GM19463 (cell line): ENCODE measurements around the gene ELAVL1.

Experiments
- ATAC-seq: cut with Tn5 transposase; IDR thresholded peaks from one replicate; pipeline ENCODE4 v1.9.1; 2021; ENCODE audit warnings: mild to moderate bottlenecking, moderate library complexity; ENCODE audit not compliant: unreplicated experiment

Gene ELAVL1

GRCh38 chr19:8022275-8022674, 16.8 kb upstream of the ELAVL1 start:
- no peak for ATAC-seq

DNA sequence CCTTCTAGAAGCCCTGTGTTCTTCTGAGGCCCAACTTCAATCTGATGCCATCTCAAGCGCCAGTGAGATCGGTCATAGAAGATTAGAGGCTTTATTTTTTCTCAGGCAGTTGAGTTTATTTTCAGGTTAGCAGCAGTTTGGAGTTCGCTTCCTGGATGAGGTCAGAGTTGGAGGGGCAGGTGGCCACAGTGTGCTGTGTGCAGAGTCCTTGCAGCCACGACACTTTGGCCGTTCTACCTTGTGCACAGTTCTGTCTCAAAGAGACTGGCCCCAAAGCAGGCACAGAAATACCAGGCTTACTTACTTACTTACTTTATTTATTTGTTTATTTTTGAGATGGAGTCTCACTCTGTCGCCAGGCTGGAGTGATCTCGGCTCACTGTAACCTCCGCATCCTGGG, 15.9 kb upstream of the ELAVL1 start:
- no peak for ATAC-seq

DNA sequence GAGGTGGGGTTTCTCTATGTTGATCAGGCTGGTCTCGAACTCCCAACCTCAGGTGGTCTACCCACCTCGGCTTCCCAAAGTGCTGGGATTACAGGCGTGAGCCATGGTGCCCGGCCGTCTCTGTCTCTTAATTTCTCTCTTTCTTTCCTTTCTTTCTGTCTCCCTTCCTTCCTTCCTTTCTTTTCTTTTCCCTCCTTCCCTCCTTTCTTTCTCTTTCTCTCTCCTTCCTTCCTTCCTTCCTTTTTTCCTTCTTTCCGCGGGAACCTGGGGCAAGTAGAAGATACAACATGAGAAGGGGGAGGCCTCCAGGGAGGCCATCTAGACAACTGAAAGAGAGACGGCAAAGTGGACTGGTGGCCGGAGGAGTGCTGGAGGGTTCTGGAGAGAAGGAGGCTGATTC, 15.2 kb upstream of the ELAVL1 start:
- no peak for ATAC-seq

DNA sequence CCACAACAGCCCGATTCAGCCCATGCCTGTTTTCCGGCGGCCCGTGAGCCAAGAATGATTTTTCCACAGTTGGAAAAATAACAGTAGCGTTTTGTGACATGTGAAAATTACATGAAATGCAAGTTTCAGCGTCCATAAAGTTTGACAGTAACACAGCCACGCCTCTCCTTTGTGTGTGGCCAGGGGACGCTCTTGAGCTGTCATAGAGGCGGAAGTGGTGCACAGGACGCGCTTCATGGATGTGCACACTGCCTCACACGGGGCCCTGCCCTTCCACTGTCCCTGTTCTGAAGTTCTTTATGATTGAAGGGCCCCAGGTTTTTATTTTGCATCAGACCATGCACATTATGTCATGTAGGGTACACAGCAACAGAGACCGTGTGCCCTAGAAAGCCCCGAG, 12.4 kb upstream of the ELAVL1 start:
- ATAC-seq = no peak

- peak; percentile 26 for ATAC-seq
These were observed 523 bp downstream of the ELAVL1 start for GRCh38 chr19:8004723-8005513.

DNA sequence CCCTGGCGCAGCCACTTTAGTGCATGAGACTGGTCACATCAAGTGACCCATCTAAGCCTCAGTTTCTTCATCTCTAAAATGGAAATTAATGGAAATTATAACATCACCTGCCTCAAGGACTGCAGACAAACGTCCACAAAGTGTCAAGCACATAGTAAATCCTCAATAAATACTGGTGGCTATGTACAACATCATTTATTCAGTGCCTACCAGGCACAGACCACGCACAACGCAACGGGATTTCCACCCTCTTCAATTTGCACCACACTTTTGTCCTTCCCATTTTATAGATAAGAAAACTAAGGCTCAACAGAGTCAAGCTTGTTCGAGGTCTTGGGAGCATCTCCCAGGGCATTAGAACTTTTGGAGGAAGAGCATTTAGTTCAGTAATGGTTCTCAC, 1.4 kb downstream of the ELAVL1 start:
- ATAC-seq = no peak

- ATAC-seq = no peak
These were observed 3.2 kb downstream of the ELAVL1 start for GRCh38 chr19:8001995-8002849.

DNA sequence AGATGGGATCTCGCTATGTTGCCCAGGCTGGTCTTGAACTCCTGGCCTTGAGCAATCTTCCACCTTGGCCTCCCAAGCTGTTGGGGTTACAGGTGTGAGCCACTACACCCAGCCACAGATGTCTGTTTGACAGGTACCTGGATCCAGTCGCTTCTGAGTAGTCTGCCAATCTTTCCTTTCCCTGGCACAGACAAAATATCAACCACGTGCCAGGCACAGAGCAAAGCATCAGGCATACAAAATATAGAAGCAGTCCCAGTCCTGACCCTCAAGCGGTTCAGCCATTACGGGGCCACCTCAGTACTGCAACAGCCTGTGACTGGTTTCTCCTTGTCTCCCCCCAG, 3.8 kb downstream of the ELAVL1 start:
- ATAC-seq = no peak

- no peak for ATAC-seq
These were observed 5.0 kb downstream of the ELAVL1 start for GRCh38 chr19:8000298-8001038.

DNA sequence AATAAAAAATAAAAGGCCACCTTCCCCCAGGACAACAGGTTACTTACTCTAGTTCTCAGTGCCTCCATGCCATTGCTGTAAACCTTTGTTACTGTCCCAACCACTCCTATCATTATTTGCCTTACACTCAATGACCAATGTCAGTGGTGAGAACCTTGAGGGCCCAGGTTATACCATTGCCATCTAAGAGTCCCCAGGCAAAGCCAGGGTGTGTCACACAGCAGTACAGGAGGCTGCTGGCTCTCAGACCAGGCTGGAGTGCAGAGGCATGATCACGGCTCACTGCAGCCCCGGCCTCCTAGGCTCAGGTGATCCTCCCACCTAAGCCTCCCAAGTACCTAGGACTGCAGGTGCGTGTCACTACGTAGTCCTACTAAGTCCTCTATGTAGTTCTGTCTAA, 6.1 kb downstream of the ELAVL1 start:
- ATAC-seq = no peak

DNA sequence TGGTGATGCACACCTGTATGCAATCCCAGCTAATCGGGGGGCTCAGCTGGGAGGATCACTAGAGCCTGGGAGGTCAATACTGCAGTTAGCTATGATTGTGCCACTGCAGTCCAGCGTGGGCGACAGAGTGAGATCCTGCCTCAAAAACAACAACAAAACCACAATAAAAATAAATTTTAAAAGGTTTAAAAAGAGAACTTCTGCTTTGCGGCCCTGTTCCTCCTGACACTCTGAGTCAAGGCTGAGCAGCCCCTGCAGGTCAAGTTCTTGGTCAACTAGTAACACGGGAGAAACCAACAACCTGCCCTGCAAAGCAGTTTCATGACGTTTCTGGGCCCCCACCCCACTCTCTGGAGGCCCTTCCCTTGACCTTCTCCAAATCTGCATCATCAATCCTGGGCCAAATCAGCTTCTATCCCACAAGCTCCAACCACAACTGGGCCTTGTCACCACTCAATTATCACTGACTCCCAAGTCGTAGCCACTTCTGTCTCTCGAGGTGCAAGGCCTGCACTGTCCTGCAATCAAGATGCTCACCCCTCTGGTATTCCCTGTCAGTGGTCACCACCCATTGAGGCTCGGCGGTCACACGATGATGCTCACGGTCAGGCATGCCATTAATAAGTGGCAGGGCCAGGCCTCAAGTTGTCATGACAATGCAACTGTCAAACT, 7.5 kb downstream of the ELAVL1 start:
- no peak for ATAC-seq

DNA sequence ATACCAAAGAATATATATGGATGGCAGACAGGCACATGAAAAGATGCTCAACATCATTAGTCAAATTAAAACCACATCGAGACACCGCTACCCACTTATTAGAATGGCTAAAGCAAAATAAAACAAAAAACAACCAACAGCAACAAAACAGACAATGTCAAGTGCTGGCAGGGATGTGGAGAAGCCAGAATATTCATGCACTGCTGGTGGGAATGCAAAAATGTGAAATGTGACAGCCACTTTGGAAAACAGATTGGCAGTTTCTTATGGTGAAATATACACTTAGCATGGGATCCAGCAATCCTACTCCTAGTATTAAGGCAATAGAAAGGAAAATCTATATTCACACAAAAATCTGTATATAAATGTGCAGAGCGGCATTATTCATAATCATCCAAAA, 8.6 kb downstream of the ELAVL1 start:
- no peak for ATAC-seq

DNA sequence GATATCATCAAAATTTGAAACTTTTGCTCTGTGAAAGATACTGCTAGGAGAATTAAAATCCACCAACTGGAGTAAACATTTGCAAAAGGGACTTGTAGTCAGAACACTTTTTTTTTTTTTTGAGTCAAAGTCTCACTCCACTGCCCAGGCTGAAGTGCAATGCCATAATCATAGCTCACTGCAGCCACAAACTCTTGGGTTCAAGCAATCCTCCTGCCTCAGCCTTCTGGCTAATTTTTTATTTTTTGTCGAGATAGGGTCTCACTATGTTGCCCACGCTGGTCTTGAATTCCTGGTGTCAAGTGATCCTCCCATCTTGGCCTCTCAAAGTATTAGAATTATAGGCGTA, 9.7 kb downstream of the ELAVL1 start:
- no peak for ATAC-seq

DNA sequence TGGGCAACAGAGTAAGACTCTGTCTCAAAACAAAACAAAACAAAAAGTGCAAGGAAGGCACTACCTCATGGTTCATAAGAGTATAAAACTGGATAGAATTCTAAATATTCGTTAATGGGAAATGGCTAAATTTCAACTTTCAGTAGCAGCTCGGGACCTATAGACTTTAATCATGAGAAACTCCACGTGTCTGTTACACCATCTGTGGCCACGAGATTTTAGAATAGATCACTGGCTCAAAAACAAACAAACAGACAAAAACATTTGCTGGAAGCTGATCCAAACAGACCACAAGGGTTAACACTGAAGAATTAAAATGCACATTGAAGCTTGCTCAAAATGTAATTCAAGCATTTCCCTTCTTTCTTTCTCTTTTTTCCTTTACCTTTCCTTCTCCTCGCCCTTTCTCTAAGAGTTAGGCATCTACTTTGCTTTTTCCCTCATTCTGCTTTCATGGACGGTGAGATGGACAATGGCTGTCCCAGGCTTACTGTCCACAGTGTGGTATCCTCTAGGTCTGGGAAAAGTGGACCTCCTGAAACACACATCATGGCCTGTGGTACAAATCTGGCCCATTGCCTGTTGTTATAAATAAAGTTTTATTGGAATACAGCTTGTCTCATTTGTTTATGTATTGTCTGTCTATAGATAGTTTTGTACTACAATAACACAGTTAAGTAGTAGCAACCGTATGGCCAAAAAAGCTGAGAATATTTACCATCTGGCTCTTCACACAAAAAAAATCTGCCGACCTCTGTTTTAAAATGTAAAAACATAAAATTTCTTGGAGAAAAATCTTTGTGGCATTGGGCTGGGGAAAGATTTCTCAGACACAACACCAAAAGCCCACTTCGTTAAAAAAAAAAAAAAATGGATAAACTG, 10.3 kb downstream of the ELAVL1 start:
- ATAC-seq = no peak

DNA sequence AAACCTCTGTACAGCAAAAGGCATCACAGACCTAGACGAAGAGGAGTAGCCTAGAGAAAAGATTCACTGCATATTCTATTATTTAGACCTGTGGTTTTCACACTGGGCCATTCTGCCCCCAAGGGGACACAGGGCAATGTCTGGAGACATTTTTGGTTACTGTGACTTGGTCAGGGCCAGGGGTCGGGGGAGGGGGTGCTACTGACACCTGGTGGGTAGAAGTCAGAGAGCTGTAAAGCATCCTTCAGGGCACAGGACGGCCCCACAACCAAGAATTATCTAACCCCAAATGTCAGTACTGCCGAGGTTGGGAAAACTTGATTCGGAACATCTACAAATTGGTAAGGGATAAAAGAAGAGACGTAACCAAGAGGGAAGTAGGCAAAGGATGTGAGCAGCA, 11.3 kb downstream of the ELAVL1 start:
- no peak for ATAC-seq

- ATAC-seq = no peak
These were observed 11.9 kb downstream of the ELAVL1 start for GRCh38 chr19:7993560-7993959.

- ATAC-seq = no peak
These were observed 12.9 kb downstream of the ELAVL1 start for GRCh38 chr19:7992575-7992974.

- no peak for ATAC-seq
These were observed 16.3 kb downstream of the ELAVL1 start for GRCh38 chr19:7989071-7989575.

- no peak for ATAC-seq
These were observed 17.1 kb downstream of the ELAVL1 start for GRCh38 chr19:7988307-7988706.
